Smooth muscle cell (in vitro differentiated cells): ENCODE data around the gene MMP3. TPM values are rescaled to one million over a fixed set of nuclear protein-coding genes. Genes with fewer than 3 reads are reported as not detected.

Experiments
- DNase-seq: peaks from one replicate; lab custom pipeline; 2025; ENCODE audit not compliant: unreplicated experiment; lab: John Stamatoyannopoulos, UW
- H2AFZ ChIP-seq: fragments of 200-600 bp; sonication (generic); 2 replicates; pipeline ENCODE4 v1.6.0; 2016; ENCODE audit warnings: antibody characterized with exemption, low read depth, mild to moderate bottlenecking
- H3F3A ChIP-seq: fragments of 200-600 bp; sonication (generic); 2 replicates; pipeline ENCODE4 v1.6.0; 2017; ENCODE audit warnings: antibody characterized with exemption, low read depth
- H3K27ac ChIP-seq: fragments of 200-600 bp; sonication (generic); 2 replicates; pipeline ENCODE4 v1.5.1; 2016; ENCODE audit warnings: low read depth, mild to moderate bottlenecking
- H3K27me3 ChIP-seq: fragments of 200-600 bp; sonication (generic); 2 replicates; pipeline ENCODE4 v1.6.1; 2016; ENCODE audit warnings: low read depth, mild to moderate bottlenecking
- H3K36me3 ChIP-seq: fragments of 200-600 bp; sonication (generic); 2 replicates; pipeline ENCODE4 v1.5.1; 2016; ENCODE audit warnings: low read depth
- H3K4me1 ChIP-seq: fragments of 200-600 bp; sonication (generic); 2 replicates; pipeline ENCODE4 v1.5.1; 2016; ENCODE audit warnings: low read depth
- H3K4me2 ChIP-seq: fragments of 200-600 bp; sonication (generic); 2 replicates; pipeline ENCODE4 v1.6.0; 2016; ENCODE audit warnings: mild to moderate bottlenecking
- H3K4me3 ChIP-seq: fragments of 200-600 bp; sonication (generic); 2 replicates; pipeline ENCODE4 v1.5.1; 2016; ENCODE audit warnings: mild to moderate bottlenecking
- H3K79me2 ChIP-seq: fragments of 200-600 bp; sonication (generic); 2 replicates; pipeline ENCODE4 v1.6.0; 2016; ENCODE audit warnings: low read depth, mild to moderate bottlenecking
- H3K9ac ChIP-seq: fragments of 200-600 bp; sonication (generic); 2 replicates; pipeline ENCODE4 v1.6.0; 2016; ENCODE audit warnings: low read depth
- H3K9me3 ChIP-seq: fragments of 200-600 bp; sonication (generic); replicated peaks from 2 replicates; pipeline ENCODE4 v1.5.1; 2016; ENCODE audit warnings: low read depth
- H4K20me1 ChIP-seq: fragments of 200-600 bp; sonication (generic); 2 replicates; pipeline ENCODE4 v1.6.0; 2016; ENCODE audit warnings: low read depth
- CTCF ChIP-seq: fragments of 200-600 bp; sonication (generic); IDR thresholded peaks from 2 replicates; pipeline ENCODE4 v1.5.1; 2017; ENCODE audit warnings: borderline replicate concordance, mild to moderate bottlenecking, antibody characterized with exemption; ENCODE audit not compliant: insufficient read depth, poor library complexity, severe bottlenecking
- WGBS: methylation state at CpG from one replicate; pipeline ENCODE4 v1.1.7; 2016; ENCODE audit warnings: low lambda C conversion rate; 5-methylcytosine and 5-hydroxymethylcytosine counted together
- polyA plus RNA-seq: library from polyadenylated mRNA; unstranded; fragments of >200 nt; fragmentation: Nextera tagmentation; extraction: Ambion mirVana; gene quantifications from 2 replicates; pipeline ENCODE4 v1.2.1, GENCODE V29; 2016
- total RNA-seq: library from RNA; depleted of rRNA; stranded (reverse); fragments of >200 nt; gene quantifications from 2 replicates; pipeline ENCODE4 v1.2.3, GENCODE V29; 2014

MMP3 gene
- total and polyA plus RNA-seq, 2 experiments from 2014 or later, result 2.0 to 4.3 TPM

- peak overlapping the region; percentile 29 for H3K27ac ChIP-seq
- WGBS, result 14% methylated on average over 3 of the region's 3 CpGs
- no peak for TF ChIP-seq CTCF
Observed at GRCh38 chr11:102868339-102868738, 24.9 kb upstream of the MMP3 start.

GRCh38 chr11:102864724-102865123 lies 21.3 kb upstream of the MMP3 start:
- H3K27ac ChIP-seq, result no peak overlapping the region
- H3K4me3 ChIP-seq, result no peak overlapping the region
- H3K4me1 ChIP-seq, result no peaks in the 10 kb centered on the region
- H3F3A ChIP-seq, result no peaks in the 10 kb centered on the region
- no peaks in the 10 kb centered on the region for H3K36me3 ChIP-seq
- TF ChIP-seq CTCF, result no peak
- H3K9me3 ChIP-seq, result no peaks in the 10 kb centered on the region
- DNase-seq, result no peak
- H3K79me2 ChIP-seq, result no peaks in the 10 kb centered on the region
- no peak overlapping the region for H2AFZ ChIP-seq
- no peaks in the 10 kb centered on the region for H4K20me1 ChIP-seq
- H3K27me3 ChIP-seq, result no peaks in the 10 kb centered on the region
- 91% methylated on average over 1 of the region's 1 CpG for WGBS
- H3K4me2 ChIP-seq, result no peak overlapping the region
- H3K9ac ChIP-seq, result no peak overlapping the region

More at GRCh38 chr11:102868339-102868738, 24.9 kb upstream of the MMP3 start:
- no peaks in the 10 kb centered on the region for H3F3A ChIP-seq
- no peak overlapping the region for H2AFZ ChIP-seq
- DNase-seq, result no peak
- no peaks in the 10 kb centered on the region for H3K79me2 ChIP-seq
- H3K4me3 ChIP-seq, result no peak overlapping the region
- H3K9me3 ChIP-seq, result no peaks in the 10 kb centered on the region
- peak overlapping the region; percentile 59 for H3K4me2 ChIP-seq
- H3K9ac ChIP-seq, result no peak overlapping the region
- H4K20me1 ChIP-seq, result no peaks in the 10 kb centered on the region
- H3K27me3 ChIP-seq, result no peaks in the 10 kb centered on the region
- H3K36me3 ChIP-seq, result no peaks in the 10 kb centered on the region
- H3K4me1 ChIP-seq, result no peaks in the 10 kb centered on the region

- TF ChIP-seq CTCF, result no peak
Observed at GRCh38 chr11:102853956-102854355, 10.5 kb upstream of the MMP3 start.

DNA sequence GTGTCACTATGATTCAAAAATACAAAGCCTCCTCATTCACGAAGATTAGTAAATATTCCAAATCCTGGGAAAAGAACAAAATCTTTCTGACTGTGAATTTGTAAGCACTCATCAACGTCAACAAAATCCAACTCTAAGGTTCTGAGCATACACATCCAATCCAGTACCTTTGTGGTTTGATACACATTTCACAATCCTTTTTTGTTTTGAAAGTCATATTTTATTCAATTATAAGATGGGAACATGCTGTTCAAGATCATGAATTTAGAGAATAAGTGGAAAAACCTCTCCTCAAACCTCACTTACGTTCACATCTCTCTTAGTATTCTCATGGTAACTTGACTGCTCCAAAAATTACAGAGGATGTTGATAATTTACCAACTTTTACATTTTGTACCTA lies 9.6 kb upstream of the MMP3 start:
- DNase-seq, result no peak
- Histone ChIP-seq H3K4me1 (no peaks in the 10 kb centered on the region), H3K4me3 (no peak overlapping the region), H3K27ac (no peak overlapping the region), H3K36me3 (no peaks in the 10 kb centered on the region), H3K4me2 (no peak overlapping the region), H4K20me1 (no peaks in the 10 kb centered on the region), H3K9ac (no peak overlapping the region), H3K27me3 (no peaks in the 10 kb centered on the region), H3F3A (no peaks in the 10 kb centered on the region), H2AFZ (no peak overlapping the region), H3K9me3 (no peaks in the 10 kb centered on the region), H3K79me2 (no peaks in the 10 kb centered on the region)
- TF ChIP-seq CTCF, result no peak
- WGBS, result 94% methylated on average over 3 of the region's 3 CpGs

More at GRCh38 chr11:102853956-102854355, 10.5 kb upstream of the MMP3 start:
- Histone ChIP-seq H3K27ac (no peak overlapping the region), H3K79me2 (no peaks in the 10 kb centered on the region), H3K9ac (no peak overlapping the region), H3K27me3 (no peaks in the 10 kb centered on the region), H3K4me2 (no peak overlapping the region), H3K9me3 (no peaks in the 10 kb centered on the region), H3K4me1 (no peaks in the 10 kb centered on the region), H3F3A (no peaks in the 10 kb centered on the region), H2AFZ (no peak overlapping the region), H3K4me3 (no peak overlapping the region), H4K20me1 (no peaks in the 10 kb centered on the region), H3K36me3 (no peaks in the 10 kb centered on the region)
- DNase-seq, result no peak
- WGBS, result 80% methylated on average over 2 of the region's 2 CpGs
